ENCODE measurements around the gene SLC9A9.
A peak's percentile ranks its signal among the peaks of the same experiment; 100 is the strongest.

SLC9A9 gene

GRCh38 chr3:143637133-143637532 is 211.1 kb downstream of the SLC9A9 start:
- no peak for DNase-seq

GRCh38 chr3:143634991-143635390 is 213.3 kb downstream of the SLC9A9 start:
- DNase-seq: no peak

GRCh38 chr3:143634427-143634826 is 213.8 kb downstream of the SLC9A9 start:
- no peak for DNase-seq

GRCh38 chr3:143633816-143634215 is 214.5 kb downstream of the SLC9A9 start:
- DNase-seq: no peak

GRCh38 chr3:143629726-143630125 is 218.5 kb downstream of the SLC9A9 start:
- DNase-seq: no peak

GRCh38 chr3:143628971-143629370 is 219.3 kb downstream of the SLC9A9 start:
- DNase-seq: peak; percentile 23

- no peak for DNase-seq
Measured at GRCh38 chr3:143627336-143627735, 220.9 kb downstream of the SLC9A9 start.

GRCh38 chr3:143619231-143619630 is 229.0 kb downstream of the SLC9A9 start:
- no peak for DNase-seq

GRCh38 chr3:143617050-143617449 is 231.2 kb downstream of the SLC9A9 start:
- no peak for DNase-seq

- DNase-seq: no peak
Measured at GRCh38 chr3:143613226-143613625, 235.0 kb downstream of the SLC9A9 start.

- DNase-seq: no peak
Measured at GRCh38 chr3:143612541-143612940, 235.7 kb downstream of the SLC9A9 start.

- DNase-seq: no peak
Measured at GRCh38 chr3:143608966-143609365, 239.3 kb downstream of the SLC9A9 start.

- no peak for DNase-seq
Measured at GRCh38 chr3:143605233-143605950, 242.9 kb downstream of the SLC9A9 start.

GRCh38 chr3:143604402-143605185 is 243.7 kb downstream of the SLC9A9 start:
- DNase-seq: no peak

GRCh38 chr3:143603774-143604173 is 244.5 kb downstream of the SLC9A9 start:
- no peak for DNase-seq

GRCh38 chr3:143601723-143602484 is 246.4 kb downstream of the SLC9A9 start:
- no peak for DNase-seq

- no peak for DNase-seq
Measured at GRCh38 chr3:143600756-143601718, 247.2 kb downstream of the SLC9A9 start.

GRCh38 chr3:143597774-143598652 is 250.3 kb downstream of the SLC9A9 start:
- DNase-seq: no peak

- DNase-seq: no peak
Measured at GRCh38 chr3:143596957-143597642, 251.2 kb downstream of the SLC9A9 start.

- DNase-seq: no peak
Measured at GRCh38 chr3:143595456-143596077, 252.7 kb downstream of the SLC9A9 start.
